H1 (cell line): ENCODE measurements around the gene TIMP3. TPM values are rescaled to one million over a fixed set of nuclear protein-coding genes. Genes with fewer than 3 reads are reported as not detected.

Source experiments
- CTCF ChIA-PET: fragments of 300-600 bp; sonication (Branson Sonifier 250); formaldehyde crosslinking; loops from one replicate; lab custom pipeline; 2021; ENCODE audit not compliant: partially characterized antibody; lab: Charles Lee
- POLR2A ChIA-PET: fragments of 300-600 bp; sonication (Branson Sonifier 250); formaldehyde crosslinking; loops from one replicate; lab custom pipeline; 2021; ENCODE audit warnings: inconsistent platforms; ENCODE audit not compliant: partially characterized antibody; lab: Charles Lee
- DNase-seq, 2 experiments: peaks; one replicate each; pipeline versions ENCODE4 v3.0.0 to v3.0.0-alpha.2; 2010 to 2022; ENCODE audit warnings: low spot score in 2 of 2, low read depth in 1 of 2, mixed read lengths in 1 of 2
- FAIRE-seq: peaks from 2 replicates; lab custom pipeline; 2011; peaks lifted over from hg19 to GRCh38; lab: Jason Lieb, UNC
- H2AFZ ChIP-seq: 2 replicates; pipeline ENCODE4 v1.8.1; 2012; ENCODE audit warnings: low read length, inconsistent platforms
- H2AK5ac ChIP-seq: 2 replicates; pipeline ENCODE4 v1.6.1; 2013; ENCODE audit warnings: low read depth, low read length
- H2BK120ac ChIP-seq: replicated peaks from 2 replicates; pipeline ENCODE3; 2013; ENCODE audit warnings: low read depth, low read length, inconsistent platforms
- H2BK12ac ChIP-seq: 2 replicates; pipeline ENCODE4 v1.6.1; 2013; ENCODE audit warnings: low read depth, low read length
- H2BK15ac ChIP-seq: 2 replicates; pipeline ENCODE4 v1.6.1; 2013; ENCODE audit warnings: low read length
- H2BK20ac ChIP-seq: 2 replicates; pipeline ENCODE4 v1.6.1; 2013; ENCODE audit warnings: low read length
- H2BK5ac ChIP-seq: 2 replicates; pipeline ENCODE4 v1.6.1; 2013; ENCODE audit warnings: low read depth, low read length
- H3K14ac ChIP-seq: 2 replicates; pipeline ENCODE4 v1.6.1; 2013; ENCODE audit warnings: inconsistent platforms; ENCODE audit not compliant: insufficient read length
- H3K18ac ChIP-seq: 2 replicates; pipeline ENCODE4 v1.6.1; 2013; ENCODE audit warnings: low read length; ENCODE audit errors: extremely low read depth
- H3K23ac ChIP-seq: 2 replicates; pipeline ENCODE4 v1.6.1; 2013; ENCODE audit warnings: inconsistent platforms; ENCODE audit not compliant: insufficient read length
- H3K23me2 ChIP-seq: 2 replicates; pipeline ENCODE4 v1.6.1; 2013; ENCODE audit warnings: low read depth, low read length
- H3K27ac ChIP-seq: 2 replicates; pipeline ENCODE4 v1.6.1; 2011; ENCODE audit warnings: low read depth, low read length, inconsistent platforms
- H3K27me3 ChIP-seq, 4 experiments: replicated peaks in 1 of 4; 1 replicate in 1 of 4; 2 replicates in 3 of 4; pipeline versions ENCODE4 v1.6.1 to v1.8.1; 2011 to 2013; ENCODE audit warnings: low read length in 3 of 4, mild to moderate bottlenecking in 3 of 4, inconsistent platforms in 2 of 4, mixed read lengths in 2 of 4, moderate library complexity in 1 of 4; ENCODE audit not compliant: control insufficient read depth in 3 of 4, insufficient read depth in 3 of 4; ENCODE audit errors: extremely low read depth in 1 of 4
- H3K36me3 ChIP-seq, 4 experiments: 2 replicates each; pipeline versions ENCODE4 v1.6.1 to v1.8.1; 2011 to 2013; ENCODE audit warnings: mild to moderate bottlenecking in 4 of 4, low read length in 3 of 4, moderate library complexity in 2 of 4, control low read depth in 1 of 4, inconsistent platforms in 1 of 4; ENCODE audit not compliant: insufficient read depth in 4 of 4, control insufficient read depth in 2 of 4
- H3K4ac ChIP-seq: replicated peaks from 2 replicates; pipeline ENCODE3; 2013; ENCODE audit warnings: low read length, low read depth, mixed read lengths, inconsistent platforms; ENCODE audit not compliant: insufficient read length
- H3K4me1 ChIP-seq, 4 experiments: replicated peaks in 1 of 4; 1 replicate in 1 of 4; 2 replicates in 3 of 4; pipeline versions ENCODE4 v1.6.1 to v1.8.1; 2011 to 2013; ENCODE audit warnings: low read length in 3 of 4, inconsistent platforms in 2 of 4, mixed read lengths in 1 of 4; ENCODE audit not compliant: insufficient read depth in 4 of 4, control insufficient read depth in 3 of 4
- H3K4me2 ChIP-seq, 2 experiments: 2 replicates each; pipeline versions ENCODE4 v1.6.1 to v1.8.1; 2011 to 2013; ENCODE audit warnings: low read depth in 2 of 2, low read length in 2 of 2, control low read depth in 1 of 2, inconsistent platforms in 1 of 2, mild to moderate bottlenecking in 1 of 2; ENCODE audit not compliant: insufficient read depth in 1 of 2
- H3K4me3 ChIP-seq, 4 experiments: fragments of 200-600, 300-600 bp in 1 of 4; sonication (generic), shearing (Covaris generic), sonication (Bioruptor Twin) in 1 of 4; 2 replicates each; pipeline versions ENCODE4 v1.5.1 to v1.8.1; 2011 to 2016; ENCODE audit warnings: low read length in 4 of 4, low read depth in 3 of 4, control low read depth in 2 of 4, inconsistent platforms in 2 of 4, mild to moderate bottlenecking in 2 of 4, mixed read lengths in 1 of 4, moderate library complexity in 1 of 4; ENCODE audit not compliant: insufficient read depth in 2 of 4; ENCODE audit errors: extremely low read depth in 1 of 4
- H3K56ac ChIP-seq: replicated peaks from 2 replicates; pipeline ENCODE3; 2013; ENCODE audit warnings: low read depth, mild to moderate bottlenecking, mixed read lengths, low read length, inconsistent platforms; ENCODE audit not compliant: insufficient read length
- H3K79me1 ChIP-seq: 2 replicates; pipeline ENCODE4 v1.6.1; 2013; ENCODE audit warnings: low read depth, low read length, control low read depth
- H3K79me2 ChIP-seq, 2 experiments: 2 replicates each; pipeline versions ENCODE4 v1.6.1 to v1.8.1; 2012 to 2013; ENCODE audit warnings: low read length in 2 of 2, mild to moderate bottlenecking in 2 of 2, inconsistent platforms in 1 of 2; ENCODE audit not compliant: insufficient read depth in 2 of 2, control insufficient read depth in 1 of 2
- H3K9ac ChIP-seq, 4 experiments: replicated peaks in 1 of 4; 1 replicate in 1 of 4; 2 replicates in 3 of 4; pipeline versions ENCODE4 v1.6.1 to v1.8.1; 2011 to 2013; ENCODE audit warnings: low read depth in 3 of 4, low read length in 3 of 4, control low read depth in 2 of 4, mild to moderate bottlenecking in 2 of 4, moderate library complexity in 2 of 4, inconsistent platforms in 1 of 4; ENCODE audit errors: extremely low read depth in 1 of 4
- H3K9me3 ChIP-seq, 2 experiments: 2 replicates each; pipeline versions ENCODE4 v1.6.1 to v1.8.1; 2012 to 2013; ENCODE audit warnings: mild to moderate bottlenecking in 2 of 2, moderate library complexity in 2 of 2, control low read depth in 1 of 2, inconsistent platforms in 1 of 2, low read depth in 1 of 2, low read length in 1 of 2, mixed read lengths in 1 of 2; ENCODE audit not compliant: insufficient read depth in 2 of 2
- H4K20me1 ChIP-seq, 2 experiments: replicated peaks in 1 of 2; 2 replicates each; pipeline versions ENCODE3 to v1.8.1; 2011 to 2013; ENCODE audit warnings: inconsistent platforms in 2 of 2, low read length in 2 of 2, mild to moderate bottlenecking in 1 of 2; ENCODE audit not compliant: insufficient read depth in 2 of 2, control insufficient read depth in 1 of 2
- H4K5ac ChIP-seq: 2 replicates; pipeline ENCODE4 v1.6.1; 2013; ENCODE audit warnings: low read length, low read depth, mixed read lengths, inconsistent platforms; ENCODE audit not compliant: insufficient read length
- H4K8ac ChIP-seq: 2 replicates; pipeline ENCODE4 v1.8.0; 2013; ENCODE audit warnings: mild to moderate bottlenecking, moderate library complexity, low read length, inconsistent platforms; ENCODE audit not compliant: insufficient read depth; ENCODE audit errors: extremely low read depth
- H4K91ac ChIP-seq: replicated peaks from 2 replicates; pipeline ENCODE3; 2013; ENCODE audit warnings: low read length, mixed read lengths, inconsistent platforms; ENCODE audit not compliant: insufficient read length
- BRCA1 ChIP-seq: IDR thresholded peaks from 2 replicates; pipeline ENCODE4 v1.6.1; 2012; ENCODE audit warnings: low read depth, low read length, improper control_type of control experiment
- GABPA ChIP-seq: IDR thresholded peaks from 2 replicates; pipeline ENCODE4 v1.6.1; 2011; ENCODE audit warnings: mild to moderate bottlenecking, low read length, moderate library complexity, borderline replicate concordance; ENCODE audit not compliant: insufficient read depth
- GTF2F1 ChIP-seq: IDR thresholded peaks from 2 replicates; pipeline ENCODE4 v1.6.1; 2012; ENCODE audit warnings: low read depth, low read length, improper control_type of control experiment, borderline replicate concordance
- KDM1A ChIP-seq: fragments of 200-600, 300-600 bp; sonication (generic); IDR thresholded peaks from 2 replicates; pipeline ENCODE4 v1.7.1; 2016; ENCODE audit warnings: mild to moderate bottlenecking, low read length, borderline replicate concordance
- KDM4A ChIP-seq: IDR thresholded peaks from one replicate; pipeline ENCODE4 v1.7.1; 2012; ENCODE audit warnings: low read depth, mild to moderate bottlenecking, moderate library complexity, low read length, inconsistent platforms; ENCODE audit not compliant: severe bottlenecking
- NANOG ChIP-seq: IDR thresholded peaks from 2 replicates; pipeline ENCODE4 v1.6.1; 2011; ENCODE audit warnings: low read length, low read depth, mild to moderate bottlenecking, inconsistent platforms; ENCODE audit not compliant: insufficient read depth, poor library complexity, severe bottlenecking
- PHF8 ChIP-seq: fragments of 200-600 bp; sonication (generic); conservative IDR thresholded peaks from 2 replicates; pipeline ENCODE4 v1.7.1; 2012; ENCODE audit warnings: low read depth, mild to moderate bottlenecking, inconsistent platforms, low read length, moderate library complexity
- POU5F1 ChIP-seq: IDR thresholded peaks from 2 replicates; pipeline ENCODE4 v1.6.1; 2011; ENCODE audit warnings: low read depth, mild to moderate bottlenecking, low read length, moderate library complexity
- RXRA ChIP-seq: IDR thresholded peaks from 2 replicates; pipeline ENCODE4 v1.6.1; 2011; ENCODE audit warnings: low read depth, mild to moderate bottlenecking, low read length, moderate library complexity; ENCODE audit not compliant: insufficient read depth
- SIX5 ChIP-seq: IDR thresholded peaks from 2 replicates; pipeline ENCODE4 v1.6.1; 2011; ENCODE audit warnings: mild to moderate bottlenecking, low read depth, low read length
- SP1 ChIP-seq: IDR thresholded peaks from 2 replicates; pipeline ENCODE4 v1.6.1; 2011; ENCODE audit warnings: low read depth, low read length
- SRF ChIP-seq: IDR thresholded peaks from 2 replicates; pipeline ENCODE4 v1.6.1; 2011; ENCODE audit warnings: mild to moderate bottlenecking, low read depth, low read length, moderate library complexity
- USF2 ChIP-seq: IDR thresholded peaks from 2 replicates; pipeline ENCODE4 v1.6.1; 2011; ENCODE audit warnings: low read length, improper control_type of control experiment
- YY1 ChIP-seq: IDR thresholded peaks from 2 replicates; pipeline ENCODE4 v1.6.1; 2011; ENCODE audit warnings: low read depth, mild to moderate bottlenecking, low read length
- WGBS, 2 experiments: shearing (Covaris generic) in 1 of 2; methylation state at CpG; one replicate each; pipeline versions ENCODE4 v1.1.6 to v1.1.7; 2013 to 2015; ENCODE audit warnings: low lambda C conversion rate in 2 of 2, mixed read lengths in 2 of 2, inconsistent platforms in 1 of 2, low coverage in 1 of 2, missing lambda C conversion rate in 1 of 2; ENCODE audit not compliant: insufficient replicate concordance in 2 of 2, insufficient coverage in 1 of 2, insufficient read length in 1 of 2; ENCODE audit errors: extremely low coverage in 1 of 2, missing lambda C conversion rate in 1 of 2; 5-methylcytosine and 5-hydroxymethylcytosine counted together
- polyA plus RNA-seq, 7 experiments: library from polyadenylated mRNA; depleted of rRNA in 3 of 7; stranded (reverse) in 5 of 7; unstranded in 2 of 7; fragments of >200 nt in 5 of 7; fragments of 200-250 nt in 2 of 7; gene quantifications; 1 replicate in 5 of 7; 2 replicates in 1 of 7; 4 replicates in 1 of 7; pipeline versions ENCODE4 v1.2.1 to v1.2.3, GENCODE V29; 2011 to 2013; ENCODE audit warnings: missing spikeins in 2 of 7, mixed read lengths in 2 of 7
- total RNA-seq: library from RNA; stranded (reverse); fragmentation: NEBNext Ultra II Directional; extraction: Animal tissue kit (Norgen Biotek cat#: 25700); gene quantifications from 2 replicates; pipeline ENCODE4 v1.2.1, GENCODE V29; 2021

The TIMP3 gene
- total and polyA plus RNA-seq, 2 of the 8 experiments (the other 6 are each of a cell fraction or from before 2014, with no cell fraction given): 1.3 to 4.7 TPM

GRCh38 chr22:32752326-32752725, 49.2 kb upstream of the TIMP3 start:
- Histone ChIP-seq H3K18ac (no peak overlapping the region), H3K14ac (no peak overlapping the region), H3K27me3 (no peaks in the 10 kb centered on the region), H3K9me3 (no peaks in the 10 kb centered on the region), H2BK5ac (no peak overlapping the region), H3K56ac (no peak overlapping the region), H3K9ac (no peak overlapping the region), H3K4me1 (no peaks in the 10 kb centered on the region), H2BK12ac (no peak overlapping the region), H3K4me2 (no peak overlapping the region), H3K79me2 (no peaks in the 10 kb centered on the region), H4K5ac (no peak overlapping the region), H3K4ac (no peak overlapping the region), H4K91ac (no peak overlapping the region), H3K23me2 (no peaks in the 10 kb centered on the region), H3K27ac (no peak overlapping the region), H3K79me1 (no peaks in the 10 kb centered on the region), H3K4me3 (no peak overlapping the region), H3K36me3 (no peaks in the 10 kb centered on the region), H2AK5ac (no peak overlapping the region), H2AFZ (no peak overlapping the region), H3K23ac (no peak overlapping the region), H2BK20ac (no peak overlapping the region), H2BK15ac (no peak overlapping the region), H4K20me1 (peaks cover 0 to 2% of the 10 kb centered on the region in 2 experiments), H4K8ac (peak overlapping the region; percentile 57; the same call in 1 of the 2 replicates), H2BK120ac (no peak overlapping the region)
- FAIRE-seq: no peak
- TF ChIP-seq SIX5 (no peak), KDM4A (no peak), SP1 (no peak), NANOG (no peak), GTF2F1 (no peak), RXRA (no peak), POU5F1 (no peak), YY1 (no peak), KDM1A (no peak), GABPA (no peak), USF2 (no peak), SRF (no peak), PHF8 (no peak), BRCA1 (no peak)
- 91% methylated on average over 9 of the region's 9 CpGs; no CpG with 5 or more reads in 1 of the 2 experiments for WGBS, 2 experiments
- POLR2A ChIA-PET: interaction anchor here (0.6 kb wide), 1 partner anchor 349 kb away, joined by 4 read pairs; no protein-coding TSS in a partner anchor
- DNase-seq: no peak
- CTCF ChIA-PET: interaction anchor here (1.1 kb wide), 1 partner anchor 92 kb away, joined by 5 read pairs; no protein-coding TSS in a partner anchor
